ENCODE data around the gene CLDN5. TPM values are rescaled to one million over a fixed set of nuclear protein-coding genes. Genes with fewer than 3 reads are reported as not detected.

Gene CLDN5
- total and polyA plus RNA-seq, 2 of the 8 experiments (the other 6 are each of a cell fraction or from before 2014, with no cell fraction given) = 1.2 to 1.6 TPM

- H3K18ac ChIP-seq (ENCODE audit: extremely low read depth, low read length) = 0 out of 2 replicates have a peak overlapping the region, but pooled peaks have one; percentile 28
- peaks cover 3 to 46% of the 10 kb centered on the region in 2 experiments; a peak in 3 of 4 replicates for H3K79me2 ChIP-seq (ENCODE audit: control insufficient read depth in 1 of 2, insufficient read depth in 2 of 2, low read length in 2 of 2)
- H3K9ac ChIP-seq (replicated peaks in 1 of 4; ENCODE audit: extremely low read depth in 1 of 4, low read depth in 3 of 4, low read length in 3 of 4) = peak overlapping the region; percentile 95 to 99 (median 97)
- H4K20me1 ChIP-seq (replicated peaks in 1 of 2; ENCODE audit: control insufficient read depth in 1 of 2, insufficient read depth in 2 of 2, low read length in 2 of 2) = peaks cover 0 to 10% of the 10 kb centered on the region in 2 experiments
- H2BK120ac ChIP-seq (replicated peaks; ENCODE audit: low read depth, low read length) = no peak overlapping the region
- H4K5ac ChIP-seq (ENCODE audit: insufficient read length, low read depth, low read length) = no peak overlapping the region
- peak overlapping the region; percentile 82 to 99 (median 94) for H3K4me3 ChIP-seq (ENCODE audit: extremely low read depth in 1 of 4, insufficient read depth in 2 of 4, low read depth in 3 of 4, low read length in 4 of 4)
- CTCF ChIA-PET (ENCODE audit: partially characterized antibody) = interaction anchor here (1.6 kb wide), 1 partner anchor 16 kb away, joined by 5 read pairs; no protein-coding TSS in a partner anchor
- WGBS, 2 experiments (ENCODE audit: extremely low coverage in 1 of 2, insufficient coverage in 1 of 2, insufficient read length in 1 of 2, insufficient replicate concordance in 2 of 2, low coverage in 1 of 2, low lambda C conversion rate in 2 of 2, missing lambda C conversion rate in 1 of 2) = 3% methylated on average over 14 of the region's 15 CpGs; no CpG with 5 or more reads in 1 of the 2 experiments
- H2AK5ac ChIP-seq (ENCODE audit: low read depth, low read length) = no peak overlapping the region
- H4K91ac ChIP-seq (replicated peaks; ENCODE audit: insufficient read length, low read length) = no peak overlapping the region
- POLR2A ChIA-PET (ENCODE audit: partially characterized antibody) = interaction anchor here (0.7 to 3.7 kb wide), 29 partner anchors 8 to 370 kb away, joined by 3 to 33 read pairs (median 4); partner anchors contain the start of genes C22orf39, HIRA and MRPL40
- peaks cover 5% of the 10 kb centered on the region for H3K79me1 ChIP-seq (ENCODE audit: low read depth, low read length)
- H3K36me3 ChIP-seq (ENCODE audit: control insufficient read depth in 2 of 4, insufficient read depth in 4 of 4, low read length in 3 of 4) = peaks cover 14 to 27% (median 18%) of the 10 kb centered on the region in 4 experiments
- no peaks in the 10 kb centered on the region for H3K27me3 ChIP-seq (replicated peaks in 1 of 4; ENCODE audit: control insufficient read depth in 3 of 4, extremely low read depth in 1 of 4, insufficient read depth in 3 of 4, low read length in 3 of 4)
- H2BK15ac ChIP-seq (ENCODE audit: low read length) = no peak overlapping the region
- H2BK20ac ChIP-seq (ENCODE audit: low read length) = no peak overlapping the region
- no peaks in the 10 kb centered on the region for H3K9me3 ChIP-seq (ENCODE audit: insufficient read depth in 2 of 2, low read depth in 1 of 2, low read length in 1 of 2)
- TF ChIP-seq JUND (IDR thresholded peaks at IDR 0.05; ENCODE audit: low read length) (no peak), PHF8 (conservative IDR thresholded peaks at IDR 0.05; ENCODE audit: low read depth, low read length) (peak; percentile 1; the same call in 1 of the 2 replicates), SIRT6 (IDR thresholded peaks at IDR 0.05; ENCODE audit: low read length) (no peak)
- H4K8ac ChIP-seq (ENCODE audit: extremely low read depth, insufficient read depth, low read length) = peak overlapping the region; percentile 98
- H3K14ac ChIP-seq (ENCODE audit: insufficient read length) = no peak overlapping the region
- FAIRE-seq = no peak
- no peak overlapping the region for H3K56ac ChIP-seq (replicated peaks; ENCODE audit: insufficient read length, low read depth, low read length)
- no peak for DNase-seq (ENCODE audit: low read depth in 1 of 2, low spot score in 2 of 2)
- no peak overlapping the region; the same call in 1 of the 2 replicates for H2BK12ac ChIP-seq (ENCODE audit: low read depth, low read length)
- peaks cover 14% of the 10 kb centered on the region for H3K23me2 ChIP-seq (ENCODE audit: low read depth, low read length)
- H2BK5ac ChIP-seq (ENCODE audit: low read depth, low read length) = 0 out of 2 replicates have a peak overlapping the region, but pooled peaks have one; percentile 1
- no peak overlapping the region; the same call in 1 of the 2 replicates for H2AFZ ChIP-seq (ENCODE audit: low read length)
- H3K4me1 ChIP-seq (replicated peaks in 1 of 4; ENCODE audit: control insufficient read depth in 3 of 4, insufficient read depth in 4 of 4, low read length in 3 of 4) = peaks cover 0 to 8% (median 1%) of the 10 kb centered on the region in 4 experiments; a peak in 2 of 7 replicates
- no peak overlapping the region for H3K4ac ChIP-seq (replicated peaks; ENCODE audit: insufficient read length, low read depth, low read length)
- peak overlapping the region; percentile 80 for H3K27ac ChIP-seq (ENCODE audit: low read depth, low read length)
- H3K23ac ChIP-seq (ENCODE audit: insufficient read length) = no peak overlapping the region
- peak overlapping the region; percentile 61 to 99 for H3K4me2 ChIP-seq (ENCODE audit: insufficient read depth in 1 of 2, low read depth in 2 of 2, low read length in 2 of 2)
These were observed 44.0 kb downstream of the CLDN5 start for GRCh38 chr22:19480173-19480568.

All from H1 (cell line).